HG03565 (cell line): ENCODE measurements around the gene KLHL8.
"Not testable (repeated sequence)": the region's sequence is repeated elsewhere in the genome, so short reads cannot be mapped to it uniquely, and the experiment has no call there.

Source experiments
- ATAC-seq: cut with Tn5 transposase; IDR thresholded peaks from one replicate; pipeline ENCODE4 v1.9.1; 2021; ENCODE audit warnings: mild to moderate bottlenecking, moderate library complexity; ENCODE audit not compliant: unreplicated experiment

The KLHL8 gene

DNA sequence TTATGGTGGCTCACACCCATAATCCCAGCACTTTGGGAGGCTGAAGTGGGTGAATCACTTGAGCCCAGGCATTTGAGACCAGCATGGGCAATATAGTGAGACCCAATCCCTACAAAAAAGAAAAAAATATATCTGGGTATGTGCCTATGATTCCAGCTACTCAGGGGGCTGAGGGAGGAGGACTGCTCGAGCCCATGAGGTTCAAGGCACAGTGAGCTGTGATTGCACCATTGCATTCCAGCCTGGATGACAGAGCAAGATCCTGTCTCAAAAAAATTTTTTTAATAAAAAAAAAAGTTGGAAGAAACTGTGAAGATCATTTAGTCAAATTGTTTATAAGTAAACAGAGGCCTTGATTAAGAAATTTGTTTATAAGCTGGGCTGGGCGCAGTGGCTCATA, 39.7 kb downstream of the KLHL8 start:
- no peak for ATAC-seq

DNA sequence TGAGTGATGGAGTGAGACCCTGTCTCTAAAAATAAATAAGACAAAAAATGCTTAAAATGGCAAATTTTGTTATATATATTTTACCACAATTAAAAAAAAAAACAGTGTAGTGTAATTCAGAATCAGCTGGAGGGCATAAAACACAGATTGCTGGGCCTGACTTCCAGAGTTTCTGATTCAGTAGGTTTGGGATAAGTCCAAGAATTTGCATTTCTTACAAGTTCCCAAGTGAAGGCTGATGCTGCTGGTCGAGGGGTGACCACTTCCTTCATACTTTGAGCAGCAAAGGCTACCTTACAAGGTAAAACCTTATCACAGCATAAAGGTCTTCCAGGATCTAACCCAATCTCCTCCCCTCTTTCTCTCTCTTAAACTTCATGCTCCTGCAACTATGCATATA, 40.7 kb downstream of the KLHL8 start:
- no peak for ATAC-seq

DNA sequence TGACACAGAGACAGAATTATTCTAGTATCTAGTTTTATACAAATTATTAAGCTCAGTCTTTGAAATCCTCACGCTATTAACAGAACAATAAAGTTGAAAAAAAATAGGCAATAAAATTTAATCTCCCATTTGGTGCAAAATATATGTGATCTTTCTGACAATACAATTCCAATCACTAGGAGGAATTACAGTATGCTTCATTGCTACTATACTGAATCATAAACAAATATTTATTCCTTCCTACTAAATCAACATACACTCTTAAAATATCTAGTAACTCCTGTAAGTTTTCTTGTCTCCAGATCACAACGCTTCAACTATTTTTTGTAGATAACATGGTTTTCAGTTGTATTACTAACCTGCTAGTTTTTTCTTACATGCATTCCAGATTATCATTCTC, 45.7 kb downstream of the KLHL8 start:
- ATAC-seq: no peak

DNA sequence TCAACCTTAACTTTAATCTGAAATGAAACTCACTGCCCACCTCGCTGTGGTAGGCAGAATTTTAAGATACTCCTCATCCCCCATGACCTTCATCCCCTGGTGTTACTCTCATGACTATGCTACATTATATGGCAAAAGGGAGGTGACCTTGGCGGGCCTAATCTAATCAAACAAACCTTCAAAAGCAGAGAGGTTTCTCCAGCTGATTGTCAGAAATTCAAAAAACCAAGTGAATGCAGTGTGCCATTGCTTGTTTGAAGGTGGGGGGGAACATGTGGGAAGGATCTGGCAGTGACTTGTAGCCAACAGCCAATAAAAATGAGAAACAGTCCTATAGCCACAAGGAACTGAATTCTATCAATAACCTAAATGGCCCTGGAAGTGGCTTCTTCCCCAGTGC, 48.5 kb downstream of the KLHL8 start:
- no peak for ATAC-seq

DNA sequence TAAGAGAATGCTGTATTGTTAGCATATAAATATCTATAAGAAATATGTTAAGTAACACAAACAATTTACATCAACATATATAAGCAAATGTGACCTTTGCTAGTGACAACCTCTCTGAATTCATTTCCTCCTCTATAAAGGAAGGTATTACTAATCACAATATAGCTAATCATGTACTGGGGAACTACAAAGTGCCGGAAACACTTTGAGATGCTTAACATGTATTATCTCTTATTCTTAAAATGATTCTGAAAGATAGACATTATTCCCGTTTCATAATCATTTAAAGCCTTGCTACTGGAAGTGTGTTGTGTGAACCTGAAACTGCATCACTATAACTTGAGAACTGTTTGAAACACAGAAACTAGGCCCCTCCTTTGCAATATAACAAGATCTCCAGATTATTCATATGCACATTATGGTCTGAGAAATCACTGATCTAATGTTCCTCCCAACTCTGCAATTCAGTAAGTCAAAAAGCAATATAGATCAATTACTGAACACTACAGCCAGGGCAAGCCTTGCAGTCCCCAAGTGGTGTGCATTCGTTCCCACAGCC, 54.0 kb downstream of the KLHL8 start:
- ATAC-seq: no peak

DNA sequence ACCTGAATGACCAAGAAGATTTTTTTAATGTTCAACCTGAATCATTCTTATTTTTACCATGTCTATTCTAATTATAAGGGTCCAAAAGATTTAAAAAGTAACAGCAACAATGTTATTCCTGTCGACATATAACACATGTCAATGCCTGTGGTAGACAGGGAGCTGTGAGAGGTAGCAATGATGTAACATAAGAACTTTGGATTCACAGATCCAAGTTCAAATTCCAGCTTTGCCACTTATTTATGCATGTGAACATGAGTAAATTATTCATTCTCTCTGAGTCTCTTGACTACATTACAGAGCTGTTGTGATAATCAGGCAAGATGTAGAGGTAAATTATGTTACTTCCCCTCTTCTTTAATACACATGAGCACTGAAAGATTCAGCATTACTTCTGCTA, 54.5 kb downstream of the KLHL8 start:
- ATAC-seq: no peak

DNA sequence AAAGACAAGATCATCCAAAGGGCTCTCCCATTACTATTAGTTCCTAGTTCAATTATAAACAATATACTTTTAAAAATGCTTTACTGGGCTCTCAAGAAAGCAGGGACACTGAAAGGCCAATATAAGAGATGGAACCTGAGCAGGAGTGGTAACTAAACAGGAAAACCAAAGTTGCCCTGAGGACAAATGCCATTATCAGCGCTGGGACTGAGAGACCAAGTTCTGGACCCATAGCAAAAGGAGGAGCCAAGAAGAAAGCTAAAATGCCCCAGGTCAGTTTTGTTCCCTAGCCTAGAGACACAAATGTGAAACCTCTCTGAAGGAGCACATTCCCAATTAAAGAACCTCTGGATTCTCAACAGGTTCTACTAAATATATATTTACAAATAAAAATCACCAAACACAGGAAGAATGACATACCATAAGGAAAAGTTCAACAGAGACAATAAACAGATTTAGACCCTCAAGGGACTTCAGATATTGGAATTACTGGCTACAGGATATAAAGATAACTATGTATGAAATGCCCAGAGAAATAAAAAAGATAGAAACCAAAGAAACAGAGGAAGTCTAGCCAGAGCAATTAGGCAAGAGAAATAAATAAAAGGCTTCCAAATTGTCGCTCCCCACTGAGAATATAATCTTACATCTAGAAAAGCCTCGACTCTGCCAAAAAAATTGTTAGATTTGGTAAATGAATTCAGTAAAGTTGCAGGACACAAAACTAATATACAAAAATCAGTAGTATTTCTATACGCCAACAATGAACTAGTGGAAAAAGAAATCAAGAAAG, 67.1 kb downstream of the KLHL8 start:
- ATAC-seq: no peak

DNA sequence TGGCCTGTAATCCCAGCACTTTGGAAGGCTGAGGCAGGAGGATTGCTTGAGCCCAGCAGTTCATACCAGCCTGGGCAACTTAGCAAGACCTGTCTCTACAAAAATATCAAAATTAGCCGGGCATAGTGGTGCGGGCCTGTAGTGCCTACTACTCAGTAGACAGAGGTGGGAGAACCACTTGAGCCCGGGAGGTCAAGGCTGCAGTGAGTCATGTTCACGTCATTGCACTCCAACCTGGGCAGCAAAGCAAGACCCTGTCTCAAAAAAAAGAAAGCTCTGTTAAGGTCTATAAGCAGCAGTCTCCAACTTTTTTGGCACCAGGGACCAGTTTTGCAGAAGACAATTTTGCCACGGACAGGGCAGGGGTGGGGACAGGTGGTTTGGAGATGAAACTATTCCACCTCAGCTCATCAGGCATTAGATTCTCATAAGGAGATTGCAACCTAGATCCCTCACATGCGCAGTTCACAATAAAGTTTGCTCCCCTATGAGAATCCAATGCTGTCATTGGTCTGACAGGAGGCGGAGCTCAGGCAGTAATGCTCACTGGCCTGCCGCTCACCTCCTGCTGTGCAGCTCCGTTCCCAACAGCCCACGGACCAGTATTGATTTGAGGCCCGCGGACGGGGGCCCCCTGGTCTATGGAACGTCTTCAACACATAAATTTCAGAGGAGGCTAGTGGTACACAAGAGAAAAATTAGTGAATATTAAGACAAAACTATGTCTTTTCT, 67.9 kb downstream of the KLHL8 start:
- no peak for ATAC-seq

DNA sequence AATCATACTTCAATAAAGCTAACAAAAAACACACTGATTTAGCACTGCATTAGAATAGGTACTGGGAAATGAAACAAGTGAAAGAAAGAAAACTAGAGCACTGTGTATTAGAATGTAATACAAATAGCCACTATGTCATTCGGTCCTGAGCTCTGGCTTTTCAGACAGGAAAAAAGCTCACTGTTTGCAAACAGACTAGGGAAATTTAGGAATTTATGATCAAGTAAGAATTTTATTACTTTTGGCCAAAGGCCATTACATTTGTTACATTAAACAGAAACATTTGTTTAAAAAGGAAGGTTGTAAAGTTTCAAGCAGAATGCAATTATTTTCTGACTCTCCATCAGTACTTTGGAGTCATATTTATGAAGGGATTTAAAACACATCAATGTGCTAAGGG, 68.7 kb downstream of the KLHL8 start:
- ATAC-seq: no peak

DNA sequence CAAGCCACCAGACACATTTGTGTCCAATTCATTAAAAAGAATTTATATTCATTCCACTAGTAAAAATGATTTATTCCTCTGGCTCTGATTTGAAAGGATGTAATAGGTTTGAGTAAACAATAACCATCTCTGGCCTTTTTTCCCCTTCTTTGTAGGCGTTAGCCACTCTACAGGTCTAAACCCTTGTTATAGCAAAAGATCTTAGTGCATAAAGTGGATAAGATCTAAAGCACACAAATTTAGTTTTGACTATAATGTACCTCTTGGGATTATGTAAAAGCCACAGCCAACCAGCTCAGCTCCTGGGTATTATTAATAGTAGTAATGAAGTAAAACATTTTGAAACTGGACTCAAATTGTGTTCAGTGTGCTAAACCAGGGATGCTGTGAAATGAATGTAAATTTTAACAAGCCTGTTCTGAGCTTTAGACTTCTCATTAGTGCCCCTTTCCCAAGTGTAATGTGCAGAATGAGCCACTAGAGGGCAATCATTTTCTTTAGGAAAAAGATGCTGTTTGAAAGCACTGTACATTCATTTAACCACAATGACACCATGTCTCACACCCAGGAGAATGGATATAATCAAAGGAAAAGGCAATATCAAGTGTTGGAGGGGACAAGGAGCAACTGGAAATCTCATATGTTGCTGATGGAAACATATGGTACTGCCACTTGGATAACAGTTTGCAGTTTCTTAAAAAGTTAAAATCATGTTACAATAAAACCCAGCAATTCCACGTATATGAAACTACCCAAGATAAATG, 69.7 kb downstream of the KLHL8 start:
- ATAC-seq: peak; percentile 62

DNA sequence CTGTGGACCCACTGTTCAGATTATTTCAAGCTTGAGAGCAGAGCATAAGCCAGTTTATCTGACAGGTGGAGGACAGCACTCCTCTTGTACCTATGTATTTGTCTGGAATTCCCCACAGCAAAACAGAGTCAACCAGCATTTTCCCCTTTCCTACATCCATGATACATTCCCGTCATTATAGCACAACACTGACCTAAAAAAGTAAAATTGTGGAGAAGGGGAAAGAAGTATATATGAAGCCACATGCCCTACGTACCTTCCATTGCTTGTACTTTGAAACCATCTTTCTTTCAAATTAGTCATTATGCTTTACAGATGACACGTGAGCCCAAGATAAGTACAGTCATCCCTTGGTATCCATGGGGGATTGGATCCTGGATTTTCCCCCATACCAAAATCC, 73.3 kb downstream of the KLHL8 start:
- ATAC-seq: no peak

DNA sequence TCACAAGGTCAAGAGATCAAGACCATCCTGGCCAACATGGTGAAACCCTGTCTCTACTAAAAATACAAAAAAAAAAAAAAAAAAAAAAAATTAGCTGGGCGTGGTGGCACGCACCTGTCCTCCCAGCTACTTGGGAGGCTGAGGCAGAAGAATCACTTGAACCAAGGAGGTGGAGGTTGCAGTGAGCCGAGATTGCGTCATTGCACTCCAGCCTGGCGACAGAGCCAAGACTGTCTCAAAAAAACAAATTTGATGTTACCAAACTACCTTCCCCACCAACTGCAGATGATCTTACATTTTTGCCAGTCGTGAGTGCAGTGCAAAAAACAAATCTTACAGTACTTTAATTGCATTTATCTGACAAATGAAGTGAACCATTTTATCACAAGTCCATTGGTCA, 74.5 kb downstream of the KLHL8 start:
- ATAC-seq: not testable (repeated sequence)

DNA sequence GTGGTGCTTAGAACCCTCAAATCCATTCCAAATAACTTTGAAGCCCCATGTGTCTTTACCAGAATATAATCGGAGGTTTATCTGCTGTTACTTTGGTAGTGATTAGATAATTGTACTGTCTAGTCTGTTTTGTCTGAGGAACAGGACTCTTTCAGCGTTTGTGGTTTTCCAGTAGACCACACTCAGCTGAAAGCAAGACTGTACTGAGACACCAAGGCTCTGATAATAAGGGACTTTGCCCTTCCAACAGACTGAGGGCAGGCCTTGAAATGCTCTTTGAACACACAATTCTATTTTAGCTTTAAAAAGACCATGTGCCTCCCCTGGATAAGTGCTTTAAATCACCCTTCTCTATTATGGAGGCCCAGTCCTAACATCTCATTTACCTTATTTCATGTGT, 76.1 kb downstream of the KLHL8 start:
- ATAC-seq: no peak

DNA sequence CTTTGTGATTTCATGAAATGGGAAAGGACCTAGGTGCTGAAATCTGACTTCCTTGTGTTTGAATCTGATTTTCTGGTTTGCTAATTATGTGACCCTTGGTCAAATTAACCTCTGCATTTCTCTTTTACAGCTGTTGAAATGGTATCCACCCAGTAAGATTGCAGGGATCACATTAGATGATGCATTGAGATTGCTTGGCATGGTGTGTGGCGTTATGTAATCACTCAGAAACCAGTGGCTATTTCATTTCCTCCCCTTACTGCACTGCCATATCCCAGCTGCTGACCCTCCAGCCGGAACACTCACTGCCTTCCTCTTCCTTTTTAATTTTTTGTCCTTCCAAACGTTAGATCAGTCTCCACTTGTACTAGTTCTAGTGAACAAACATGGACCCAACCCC, 79.0 kb downstream of the KLHL8 start:
- ATAC-seq: no peak

DNA sequence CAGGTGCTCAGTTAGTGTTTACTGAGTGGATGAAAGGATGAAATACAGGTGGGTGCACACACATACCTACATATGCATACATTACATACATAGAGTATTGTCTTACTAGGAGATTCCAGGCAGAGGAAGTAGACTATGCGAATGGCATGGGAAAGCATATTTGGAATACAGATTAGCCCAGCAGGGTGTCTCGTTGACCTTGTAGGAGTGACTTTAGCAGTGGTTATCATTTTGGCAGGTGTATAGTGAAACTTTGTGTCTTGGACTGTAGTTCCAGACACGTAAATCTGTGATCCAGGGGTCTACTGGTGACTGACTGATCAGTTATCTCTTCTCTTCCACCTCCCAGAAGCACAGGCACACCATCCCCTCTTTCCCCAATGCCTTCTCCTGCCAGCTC, 86.3 kb downstream of the KLHL8 start:
- ATAC-seq: no peak

DNA sequence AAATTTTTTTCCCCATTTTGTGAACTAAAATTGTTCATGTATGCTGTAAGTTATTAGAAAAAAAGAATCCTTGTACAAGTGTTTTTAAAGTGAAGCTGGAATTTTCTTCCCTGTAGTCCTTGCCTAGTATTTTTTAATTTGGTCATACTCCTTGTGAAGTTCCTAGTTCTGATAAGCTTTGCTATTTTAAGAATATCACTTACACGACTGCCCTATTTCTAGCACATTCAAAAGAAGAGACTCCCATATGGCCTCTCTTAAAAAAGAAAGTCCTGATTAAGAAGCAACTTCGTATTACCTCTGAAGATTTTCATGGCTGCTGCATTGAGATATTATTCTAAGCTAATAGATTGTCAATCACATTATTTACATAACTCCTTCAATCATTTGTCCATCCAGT, 87.2 kb downstream of the KLHL8 start:
- ATAC-seq: no peak

DNA sequence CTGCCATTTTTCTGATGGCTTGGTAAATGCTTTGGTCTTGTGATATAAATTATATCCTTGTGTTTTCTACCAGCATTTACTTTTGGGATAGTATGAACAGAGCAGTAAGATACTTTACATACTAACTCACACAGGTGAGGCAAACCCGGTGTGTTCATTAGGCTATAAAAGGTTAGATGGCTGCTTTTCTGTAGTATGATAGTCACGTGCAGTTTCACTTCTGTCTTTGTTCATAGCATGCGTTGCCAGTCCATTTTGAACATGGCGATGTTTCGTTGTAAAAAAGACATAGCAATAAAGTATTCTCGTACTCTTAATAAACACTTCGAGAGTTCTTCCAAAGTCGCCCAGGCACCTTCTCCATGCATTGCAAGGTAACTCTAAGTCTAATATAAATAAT, 88.4 kb downstream of the KLHL8 start:
- ATAC-seq: no peak

DNA sequence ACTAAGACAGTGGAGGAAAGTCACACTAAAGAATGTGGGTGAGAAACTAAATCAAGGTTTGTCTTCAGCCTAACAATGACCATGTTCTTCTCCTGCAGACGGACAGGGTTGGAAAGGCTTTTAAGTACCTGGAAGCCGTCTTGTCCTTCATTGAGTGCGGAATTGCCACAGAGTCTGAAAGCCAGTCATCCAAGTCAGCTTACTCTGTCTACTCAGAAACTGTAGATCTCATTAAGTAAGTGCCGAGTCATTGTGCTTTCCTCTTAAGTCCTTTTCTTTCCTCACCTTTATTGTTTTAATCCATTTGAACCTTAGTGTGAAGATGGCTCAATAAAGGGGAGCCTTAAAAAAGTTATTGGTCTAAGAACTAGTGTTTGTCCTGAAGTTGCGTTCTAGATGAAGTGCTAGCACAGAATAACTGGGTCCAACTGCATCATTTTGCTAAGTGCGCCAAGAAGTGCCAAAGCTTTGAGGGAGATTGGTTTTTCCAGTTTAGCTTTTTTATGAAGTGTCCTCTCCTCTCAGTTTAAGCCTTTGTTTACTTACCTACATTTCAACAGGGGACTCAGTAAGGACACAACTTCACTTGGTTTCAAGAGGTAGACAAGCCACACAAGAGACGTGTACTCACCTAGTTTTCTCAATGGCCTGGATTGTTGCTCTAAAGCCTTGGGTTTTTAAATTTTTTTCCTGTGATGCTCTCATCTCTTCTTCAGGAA, 89.3 kb downstream of the KLHL8 start:
- ATAC-seq: no peak

DNA sequence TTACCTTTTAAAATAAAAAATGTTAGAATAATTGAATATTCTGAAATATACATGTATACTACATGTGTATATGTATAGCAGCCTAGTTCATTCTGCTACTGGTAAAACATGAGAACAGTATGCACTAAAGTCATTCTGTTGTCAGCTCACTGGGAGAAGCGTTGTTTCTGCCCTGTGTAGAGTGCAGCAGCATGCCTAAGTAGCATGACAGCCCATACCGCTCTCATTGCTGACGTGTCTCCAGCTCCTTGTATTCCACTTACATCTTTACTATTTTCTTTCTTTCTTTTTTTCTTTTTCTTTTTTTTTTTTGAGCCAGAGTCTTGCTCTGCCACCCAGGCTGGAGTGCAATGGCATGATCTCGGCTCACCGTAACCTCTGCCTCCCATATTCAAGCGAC, 90.7 kb downstream of the KLHL8 start:
- ATAC-seq: no peak

DNA sequence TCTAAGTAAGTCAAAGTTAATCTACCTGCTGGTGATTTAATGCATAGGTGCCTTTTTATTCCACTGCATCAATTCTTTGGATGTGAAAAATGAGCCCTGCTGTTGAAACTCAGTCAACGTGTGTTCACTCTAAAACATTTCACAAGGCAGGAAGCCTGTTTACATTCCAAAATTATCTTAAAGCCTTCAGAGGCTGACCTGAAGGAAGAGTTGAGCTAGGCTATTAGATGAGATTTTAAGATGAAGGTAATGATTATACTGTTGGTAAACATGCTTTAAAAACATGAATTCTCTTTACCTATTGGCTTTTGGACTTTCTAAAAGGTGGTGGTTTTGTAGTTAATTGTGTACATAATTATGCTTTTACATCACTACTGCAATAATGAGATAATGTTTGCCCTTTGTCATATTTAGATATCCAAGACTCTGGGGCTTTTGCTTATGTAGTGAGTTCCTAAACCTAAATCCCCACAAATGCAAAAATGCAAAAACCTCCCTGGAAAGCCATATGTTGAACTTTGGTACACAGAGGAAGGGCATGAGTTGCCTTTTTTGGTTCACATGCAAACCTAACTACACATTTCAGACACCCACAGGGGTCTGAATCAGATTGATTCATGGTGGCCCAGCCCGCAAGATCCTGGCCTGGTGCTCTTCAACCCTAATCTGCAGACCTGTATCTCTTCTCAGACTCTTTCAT, 92.3 kb downstream of the KLHL8 start:
- no peak for ATAC-seq
